Measurements from ENCODE around the gene WNT11. TPM values are rescaled to one million over a fixed set of nuclear protein-coding genes. Genes with fewer than 3 reads are reported as not detected.

Gene WNT11
- total RNA-seq, 1 donor, result 0.36 TPM

DNA sequence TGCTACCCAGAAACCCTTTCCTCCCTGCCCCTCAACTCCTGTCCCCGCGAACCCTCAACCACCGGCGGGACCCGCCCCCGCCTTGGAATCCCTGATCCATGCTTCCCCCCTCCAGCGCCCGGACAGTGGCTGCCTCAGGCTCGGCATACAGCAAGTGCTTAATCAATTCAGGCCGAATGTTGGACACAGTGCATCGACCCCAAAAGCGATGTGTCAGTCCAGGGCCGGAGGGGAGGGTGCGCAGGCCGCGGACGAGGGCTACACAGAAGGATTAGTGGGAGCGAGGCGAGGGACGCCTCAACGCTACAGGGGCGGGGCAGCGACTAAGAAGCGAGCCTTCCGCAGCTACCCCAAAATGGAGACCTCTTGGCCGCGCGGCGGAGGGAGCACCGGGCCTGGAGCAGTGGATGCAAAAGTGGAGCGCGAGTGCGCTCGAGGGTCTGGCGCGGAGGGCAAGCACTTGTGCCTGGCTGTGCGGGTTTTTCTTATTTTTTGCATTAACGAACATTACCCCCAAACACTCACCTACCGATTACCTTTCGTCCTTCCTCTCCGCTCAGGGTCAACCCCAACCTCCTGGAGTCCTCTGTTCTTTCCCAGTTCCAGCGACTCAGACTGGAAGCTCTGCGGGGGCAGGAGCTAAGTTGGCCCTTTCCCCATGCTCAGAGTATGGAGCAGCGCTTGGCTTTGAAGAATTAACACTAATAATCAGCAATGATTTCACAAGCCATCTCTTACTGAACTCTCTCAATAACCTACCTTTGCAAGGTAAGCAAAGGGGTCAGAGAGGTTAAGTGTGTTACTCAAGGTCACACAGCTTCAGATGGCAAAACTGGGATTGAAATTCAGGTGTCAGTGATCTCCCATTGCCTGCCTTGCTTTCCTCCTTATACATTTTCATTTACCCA lies 30.0 kb upstream of the WNT11 start:
- Histone ChIP-seq H3K36me3 (ENCODE audit: insufficient read depth, low read length) (no peaks in the 10 kb centered on the region), H3K27me3 (ENCODE audit: insufficient read depth, low read length) (no peaks in the 10 kb centered on the region), H4K20me1 (ENCODE audit: insufficient read depth, low read length) (no peaks in the 10 kb centered on the region), H3K27ac (ENCODE audit: low read depth, low read length) (peak overlapping the region; percentile 49), H3K4me2 (ENCODE audit: insufficient read depth, low read length) (peak overlapping the region; percentile 96), H3K79me2 (ENCODE audit: insufficient read depth, low read length) (no peaks in the 10 kb centered on the region), H3K4me3 (ENCODE audit: insufficient read depth, low read length) (peak overlapping the region; percentile 99), H2AFZ (ENCODE audit: low read length) (peak overlapping the region; percentile 98), H3K9me3 (ENCODE audit: low read depth, low read length) (no peaks in the 10 kb centered on the region), H3K4me1 (ENCODE audit: insufficient read depth, low read length) (peaks cover 11% of the 10 kb centered on the region)
- DNase-seq (ENCODE audit: insufficient read length, low spot score, missing footprints), result peak; percentile 95
- TF ChIP-seq CTCF (IDR thresholded peaks at IDR 0.05; ENCODE audit: extremely low read depth, low read depth, low read length), result no peak

DNA sequence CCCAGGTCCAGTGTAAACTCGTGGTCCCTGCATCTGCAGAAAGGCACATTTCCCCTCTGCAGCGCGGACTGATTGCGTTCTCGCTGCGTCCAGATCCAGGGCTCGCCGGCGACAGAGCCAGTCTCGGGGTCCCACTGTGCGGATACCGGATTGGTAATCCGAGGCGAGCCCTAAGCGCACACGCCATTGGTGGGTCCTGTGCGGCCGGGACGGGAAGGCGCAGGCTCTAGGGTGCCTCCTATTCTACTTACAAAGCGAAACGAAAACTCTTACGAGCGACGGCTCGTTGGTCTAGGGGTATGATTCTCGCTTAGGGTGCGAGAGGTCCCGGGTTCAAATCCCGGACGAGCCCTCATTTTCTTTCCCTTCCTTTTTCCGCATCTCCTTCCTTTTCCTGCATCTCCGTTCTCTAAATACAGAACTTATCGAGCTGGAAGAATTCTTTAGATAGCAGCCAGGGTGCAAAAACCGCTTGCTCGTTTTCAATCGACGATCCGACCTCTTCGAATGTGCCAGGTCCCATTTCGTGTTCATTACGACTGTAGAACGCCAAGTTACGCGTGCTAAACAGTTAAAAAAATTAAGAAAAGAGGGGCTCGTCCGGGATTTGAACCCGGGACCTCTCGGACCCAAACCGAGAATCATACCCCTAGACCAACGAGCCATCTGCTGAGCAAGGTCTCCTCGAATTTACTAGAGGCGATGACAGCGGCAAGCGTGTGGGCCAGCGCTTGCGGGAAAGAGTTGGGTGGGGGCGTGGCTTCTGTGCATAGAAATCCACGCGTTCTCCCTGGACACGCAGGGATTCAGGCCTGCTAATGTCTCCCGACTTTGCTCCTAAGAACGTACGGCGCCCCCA lies 29.2 kb upstream of the WNT11 start:
- peak overlapping the region; percentile 98 for H2AFZ ChIP-seq (ENCODE audit: low read length)
- peak; percentile 99 for DNase-seq (ENCODE audit: insufficient read length, low spot score, missing footprints)
- TF ChIP-seq CTCF (IDR thresholded peaks at IDR 0.05; ENCODE audit: extremely low read depth, low read depth, low read length), result no peak
- H3K4me2 ChIP-seq (ENCODE audit: insufficient read depth, low read length), result peak overlapping the region; percentile 96
- peak overlapping the region; percentile 99 for H3K4me3 ChIP-seq (ENCODE audit: insufficient read depth, low read length)
- no peaks in the 10 kb centered on the region for H3K79me2 ChIP-seq (ENCODE audit: insufficient read depth, low read length)
- no peaks in the 10 kb centered on the region for H4K20me1 ChIP-seq (ENCODE audit: insufficient read depth, low read length)
- H3K36me3 ChIP-seq (ENCODE audit: insufficient read depth, low read length), result no peaks in the 10 kb centered on the region
- H3K27ac ChIP-seq (ENCODE audit: low read depth, low read length), result peak overlapping the region; percentile 89
- H3K27me3 ChIP-seq (ENCODE audit: insufficient read depth, low read length), result peaks cover 5% of the 10 kb centered on the region
- peaks cover 11% of the 10 kb centered on the region for H3K4me1 ChIP-seq (ENCODE audit: insufficient read depth, low read length)
- no peaks in the 10 kb centered on the region for H3K9me3 ChIP-seq (ENCODE audit: low read depth, low read length)

DNA sequence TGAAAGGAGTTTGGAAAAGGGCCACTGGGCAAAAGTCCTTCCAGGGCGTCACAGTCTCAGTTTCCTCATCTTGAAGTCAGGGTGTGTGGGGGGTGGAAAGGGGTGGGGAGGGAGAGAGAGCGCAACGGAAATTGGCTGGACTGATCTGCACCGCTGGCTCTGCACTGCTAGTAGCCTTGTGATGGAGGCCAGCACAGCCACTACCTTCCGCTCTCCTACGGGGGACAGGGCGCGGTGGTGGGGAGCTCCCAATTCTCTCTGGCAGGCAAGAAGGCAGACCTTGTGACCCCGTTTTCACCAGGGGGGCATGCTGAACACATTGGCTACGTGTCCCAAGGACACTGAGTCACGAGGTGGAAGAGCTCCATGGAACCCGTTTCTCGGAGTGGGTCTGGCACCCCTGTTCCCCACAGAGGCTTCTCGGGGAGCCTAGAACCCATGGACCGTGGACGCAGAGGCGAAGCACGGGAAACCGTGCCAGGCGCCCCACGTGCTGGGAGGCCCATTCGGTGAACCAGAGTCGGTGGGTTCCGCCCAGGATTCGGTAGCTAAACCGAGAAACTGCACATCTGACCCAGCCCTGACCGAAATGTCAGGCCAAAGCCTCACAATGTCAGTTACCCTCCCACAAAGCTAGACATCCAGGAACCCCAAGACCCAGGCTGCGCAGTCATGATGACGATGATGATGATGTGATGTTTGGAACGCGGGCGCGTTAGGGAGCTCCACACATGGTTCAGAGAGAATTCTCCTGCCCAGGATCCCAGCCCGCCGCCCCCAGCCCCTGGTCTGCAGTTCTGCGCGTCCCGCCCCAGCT lies 28.3 kb upstream of the WNT11 start:
- peak overlapping the region; percentile 92 for H2AFZ ChIP-seq (ENCODE audit: low read length)
- H3K4me3 ChIP-seq (ENCODE audit: insufficient read depth, low read length), result peak overlapping the region; percentile 99
- H3K36me3 ChIP-seq (ENCODE audit: insufficient read depth, low read length), result no peaks in the 10 kb centered on the region
- peaks cover 5% of the 10 kb centered on the region for H3K27me3 ChIP-seq (ENCODE audit: insufficient read depth, low read length)
- no peak for TF ChIP-seq CTCF (IDR thresholded peaks at IDR 0.05; ENCODE audit: extremely low read depth, low read depth, low read length)
- no peaks in the 10 kb centered on the region for H3K9me3 ChIP-seq (ENCODE audit: low read depth, low read length)
- peak; percentile 94 for DNase-seq (ENCODE audit: insufficient read length, low spot score, missing footprints)
- H3K4me1 ChIP-seq (ENCODE audit: insufficient read depth, low read length), result peaks cover 11% of the 10 kb centered on the region
- H3K79me2 ChIP-seq (ENCODE audit: insufficient read depth, low read length), result no peaks in the 10 kb centered on the region
- no peaks in the 10 kb centered on the region for H4K20me1 ChIP-seq (ENCODE audit: insufficient read depth, low read length)
- H3K4me2 ChIP-seq (ENCODE audit: insufficient read depth, low read length), result peak overlapping the region; percentile 96
- H3K27ac ChIP-seq (ENCODE audit: low read depth, low read length), result peak overlapping the region; percentile 89

Measured in osteoblast (primary cell).